K562 (cell line): ENCODE measurements around the gene AMN1. TPM values are rescaled to one million over a fixed set of nuclear protein-coding genes. Genes with fewer than 3 reads are reported as not detected.

ENCODE experiments used
- ATAC-seq: fragments of 200-7000 bp; cut with Tn5 transposase; 3 replicates; pipeline ENCODE4 v1.9.1; 2020; ENCODE audit warnings: moderate library complexity
- BruUV-seq: library from RNA; stranded (reverse); fragments of 400-500 nt; replicated peaks from 2 replicates; lab custom pipeline; 2021; lab: Mats Ljungman, UMichigan
- CTCF ChIA-PET: fragments of 300-600 bp; formaldehyde crosslinking; extraction: SDS; loops from one replicate; lab custom pipeline; 2021; ENCODE audit warnings: low intra/inter-chr PET ratio; lab: Yijun Ruan, JAX
- POLR2A ChIA-PET: fragments of 300-600, 350-650 bp; sonication (Branson Sonifier 250); formaldehyde crosslinking; extraction: SDS; loops from one replicate; lab custom pipeline; 2021; ENCODE audit warnings: antibody characterized with exemption, inconsistent platforms; lab: Yijun Ruan, JAX
- DNase-seq, 4 experiments: peaks; one replicate each; pipeline versions ENCODE4 v3.0.0 to v3.0.0-alpha.2; 2011 to 2018; ENCODE audit warnings: low spot score in 3 of 4, mixed read lengths in 3 of 4; ENCODE audit errors: extremely low read depth in 1 of 4
- FAIRE-seq: peaks from 2 replicates; lab custom pipeline; 2011; peaks lifted over from hg19 to GRCh38; lab: Jason Lieb, UNC
- H2AFZ ChIP-seq: 2 replicates; pipeline ENCODE4 v1.6.0; 2011; ENCODE audit warnings: low read depth, low read length, control low read depth, inconsistent platforms
- H3K27ac ChIP-seq: fragments of 200-600 bp; 3 replicates; pipeline ENCODE4 v1.8.0; 2011; ENCODE audit warnings: low read depth, mild to moderate bottlenecking, control low read depth, inconsistent platforms, low read length, moderate library complexity, mixed read lengths; ENCODE audit errors: extremely low read depth
- H3K27me3 ChIP-seq, 2 experiments: fragments of 300-600 bp in 1 of 2; 2 replicates in 1 of 2; 3 replicates in 1 of 2; pipeline versions ENCODE4 v1.6.0 to v1.8.0; 2011; ENCODE audit warnings: inconsistent platforms in 2 of 2, low read length in 2 of 2, mild to moderate bottlenecking in 1 of 2, mixed read lengths in 1 of 2, moderate library complexity in 1 of 2; ENCODE audit not compliant: control insufficient read depth in 2 of 2, insufficient read depth in 2 of 2
- H3K36me3 ChIP-seq: fragments of 300-600 bp; 3 replicates; pipeline ENCODE4 v1.8.0; 2011; ENCODE audit warnings: mild to moderate bottlenecking, low read length, inconsistent platforms; ENCODE audit not compliant: control insufficient read depth, insufficient read depth
- H3K4me1 ChIP-seq, 2 experiments: fragments of 200-600 bp in 1 of 2; replicated peaks in 1 of 2; 2 replicates in 1 of 2; 3 replicates in 1 of 2; pipeline versions ENCODE4 v1.5.1 to v1.8.0; 2011; ENCODE audit warnings: inconsistent platforms in 2 of 2, low read length in 2 of 2, mild to moderate bottlenecking in 1 of 2, mixed read lengths in 1 of 2, moderate library complexity in 1 of 2; ENCODE audit not compliant: control insufficient read depth in 2 of 2, insufficient read depth in 2 of 2
- H3K4me2 ChIP-seq: 2 replicates; pipeline ENCODE4 v1.6.1; 2011; ENCODE audit warnings: low read length, control low read depth, inconsistent platforms, mixed read lengths; ENCODE audit not compliant: insufficient read depth
- H3K4me3 ChIP-seq: fragments of 200-600 bp; sonication (generic), shearing (Covaris generic); 2 replicates; pipeline ENCODE4 v1.5.1; 2016; ENCODE audit warnings: control low read depth, inconsistent platforms
- H3K79me2 ChIP-seq: fragments of 200-600 bp; 3 replicates; pipeline ENCODE4 v1.8.0; 2011; ENCODE audit warnings: low read length, inconsistent platforms; ENCODE audit not compliant: control insufficient read depth, insufficient read depth
- H3K9ac ChIP-seq, 2 experiments: 2 replicates each; pipeline versions ENCODE4 v1.6.0 to v1.6.1; 2011; ENCODE audit warnings: low read depth in 2 of 2, low read length in 2 of 2, control low read depth in 1 of 2, inconsistent platforms in 1 of 2, mild to moderate bottlenecking in 1 of 2, mixed read lengths in 1 of 2; ENCODE audit not compliant: insufficient read depth in 1 of 2
- H3K9me1 ChIP-seq: one replicate; pipeline ENCODE4 v1.6.0; 2011; ENCODE audit warnings: inconsistent platforms, mild to moderate bottlenecking, low read length, moderate library complexity; ENCODE audit not compliant: control insufficient read depth, insufficient read depth
- H3K9me3 ChIP-seq: replicated peaks from 2 replicates; pipeline ENCODE4 v1.5.1; 2011; ENCODE audit warnings: low read depth, low read length, inconsistent platforms; ENCODE audit not compliant: control insufficient read depth, insufficient read depth
- H4K20me1 ChIP-seq: replicated peaks from 2 replicates; pipeline ENCODE4 v1.6.1; 2011; ENCODE audit warnings: low read length, inconsistent platforms, mixed read lengths; ENCODE audit not compliant: control insufficient read depth, insufficient read depth
- BMI1 ChIP-seq: fragments of 150-350 bp; IDR thresholded peaks from 2 replicates; pipeline ENCODE4 v1.6.1; 2014; ENCODE audit warnings: low read length
- ETV1 ChIP-seq: fragments of 450-650 bp; conservative IDR thresholded peaks from 2 replicates; pipeline ENCODE4 v1.6.1; 2016; ENCODE audit warnings: missing genetic modification characterization, control low read depth, low read depth, missing compliant biosample characterization
- ETV6 ChIP-seq, 3 experiments: fragments of 150-350 bp in 1 of 3; sonication (generic) in 1 of 3; formaldehyde crosslinking in 1 of 3; IDR thresholded peaks; 2 replicates each; pipeline versions ENCODE4 v1.6.1 to v1.8.0; 2014 to 2022; ENCODE audit warnings: borderline replicate concordance in 2 of 3, low read depth in 2 of 3, antibody characterized with exemption in 1 of 3, low read length in 1 of 3, mild to moderate bottlenecking in 1 of 3, missing genetic modification reagents in 1 of 3
- PHF20 ChIP-seq: fragments of 450-650 bp; IDR thresholded peaks from 2 replicates; pipeline ENCODE4 v1.6.1; 2018; ENCODE audit not compliant: partially characterized antibody
- POLR3A ChIP-seq: IDR thresholded peaks from 2 replicates; pipeline ENCODE4 v1.6.1; 2011; ENCODE audit warnings: borderline replicate concordance, mild to moderate bottlenecking, moderate library complexity; ENCODE audit not compliant: insufficient read length, insufficient read depth; ENCODE audit errors: extremely low read depth
- PTBP1 ChIP-seq: fragments of 200-400 bp; formaldehyde crosslinking; IDR thresholded peaks from 2 replicates; pipeline ENCODE4 v1.6.1; 2017; ENCODE audit warnings: low read depth, low read length
- RBM39 ChIP-seq: fragments of 200-400 bp; formaldehyde crosslinking; optimal IDR thresholded peaks from 2 replicates; pipeline ENCODE3; 2018; ENCODE audit warnings: low read depth, low read length
- ZBTB40 ChIP-seq, 2 experiments: fragments of 450-650 bp in 1 of 2; sonication (generic) in 1 of 2; formaldehyde crosslinking in 1 of 2; IDR thresholded peaks; 2 replicates each; pipeline versions ENCODE4 v1.7.1 to v1.9.0; 2016 to 2022; ENCODE audit warnings: inconsistent platforms in 1 of 2, mild to moderate bottlenecking in 1 of 2, missing genetic modification reagents in 1 of 2
- ZNF398 ChIP-seq: fragments of 250-450 bp; sonication (Bioruptor Pico); IDR thresholded peaks from 2 replicates; pipeline ENCODE4 v1.8.0; 2021; ENCODE audit warnings: moderate library complexity, mild to moderate bottlenecking, inconsistent platforms
- WGBS: fragments of 100-300 bp; shearing (Covaris generic); methylation state at CpG from one replicate; pipeline ENCODE4 v1.1.6; 2016; ENCODE audit warnings: low coverage, mixed read lengths; ENCODE audit not compliant: insufficient coverage; ENCODE audit errors: missing lambda C conversion rate; 5-methylcytosine and 5-hydroxymethylcytosine counted together
- in situ Hi-C: fragments of 300-500 bp; cut with MboI; formaldehyde crosslinking; loops from 4 replicates; pipeline ENCODE4 v1.15.0; 2018; ENCODE audit warnings: inconsistent platforms, mixed read lengths
- intact Hi-C: fragments of 100-400 bp; cut with micrococcal nuclease; formaldehyde crosslinking; loops from 2 replicates; pipeline ENCODE4 v1.14.2; 2022
- polyA plus RNA-seq, 8 experiments: library from polyadenylated mRNA; depleted of rRNA in 4 of 8; stranded (reverse) in 5 of 8; unstranded in 3 of 8; fragments of >200 nt; fragmentation: Nextera tagmentation in 2 of 8; fragmentation: Illumina TruSeq in 1 of 8; extraction: Ambion mirVana in 2 of 8; extraction: Trizol in 1 of 8; gene quantifications; 2 replicates each; pipeline versions ENCODE4 v1.2.1 to v1.2.3, GENCODE V29; 2011 to 2014; ENCODE audit warnings: inconsistent platforms in 1 of 8, missing spikeins in 1 of 8
- total RNA-seq, 7 experiments: library from RNA; depleted of rRNA in 6 of 7; stranded (reverse); fragments of >200 nt in 6 of 7; fragmentation: Illumina TruSeq in 2 of 7; extraction: Trizol in 2 of 7; gene quantifications; 2 replicates each; pipeline versions ENCODE4 v1.2.1 to v1.2.3, GENCODE V29; 2011 to 2021; ENCODE audit warnings: low replicate concordance in 1 of 7

Gene AMN1
- total and polyA plus RNA-seq, 9 of the 15 experiments (the other 6 are each of a cell fraction or from before 2014, with no cell fraction given): 5.2 to 27.6 (median 13.0) TPM

- BruUV-seq: no TSS peak
- ATAC-seq (no peak), DNase-seq (no peak), FAIRE-seq (no peak)
- Histone ChIP-seq H2AFZ (no peak overlapping the region), H3K79me2 (no peaks in the 10 kb centered on the region), H3K4me3 (no peak overlapping the region), H3K36me3 (no peaks in the 10 kb centered on the region), H3K9ac (no peak overlapping the region), H3K9me3 (no peaks in the 10 kb centered on the region; the same call in 1 of the 2 replicates), H3K4me2 (no peak overlapping the region), H3K27ac (no peak overlapping the region), H3K9me1 (no peaks in the 10 kb centered on the region), H4K20me1 (no peaks in the 10 kb centered on the region), H3K27me3 (no peaks in the 10 kb centered on the region), H3K4me1 (peaks cover 0 to 3% of the 10 kb centered on the region in 2 experiments; a peak in 2 of 5 replicates)
- intact Hi-C loops (no loop called here), in situ Hi-C loops (no loop called here)
- POLR2A ChIA-PET: no interaction called here
- 39% methylated on average over 4 of the region's 4 CpGs for WGBS
- CTCF ChIA-PET: no interaction called here
- TF ChIP-seq PTBP1 (no peak), ZNF398 (CRISPR knock-in tag) (no peak), RBM39 (no peak), POLR3A (no peak), PHF20 (no peak), ZBTB40 (IDR thresholded peaks at IDR 0.05) (no peak), ZBTB40 (CRISPR knock-in tag; IDR thresholded peaks at IDR 0.05) (no peak), BMI1 (no peak), ETV1 (tag) (no peak), ETV6 (IDR thresholded peaks at IDR 0.05; ENCODE audit: borderline replicate concordance in 1 of 2, low read depth in 2 of 2, low read length in 1 of 2) (no peak), ETV6 (CRISPR knock-in tag; IDR thresholded peaks at IDR 0.05; ENCODE audit: borderline replicate concordance) (no peak)
Observed at GRCh38 chr12:31759632-31760459, 31.0 kb upstream of the AMN1 start.
